ENCODE data around the gene BTG3.
A peak's percentile ranks its signal among the peaks of the same experiment; 100 is the strongest.

BTG3 gene

GRCh38 chr21:17602874-17603273, 9.8 kb downstream of the BTG3 start:
- no peak for TF ChIP-seq CTCF (IDR thresholded peaks at IDR 0.05; ENCODE audit: borderline replicate concordance, control extremely low read depth, extremely low read depth, insufficient read depth, missing control alignments)
- in situ Hi-C loops (cut with MboI; ENCODE audit: low sequenced_read_pairs, unreplicated experiment), result no loop called here
- no peak for DNase-seq (ENCODE audit: low spot score)

GRCh38 chr21:17598437-17598836, 14.3 kb downstream of the BTG3 start:
- in situ Hi-C loops (cut with MboI; ENCODE audit: low sequenced_read_pairs, unreplicated experiment), result no loop called here
- TF ChIP-seq CTCF (IDR thresholded peaks at IDR 0.05; ENCODE audit: borderline replicate concordance, control extremely low read depth, extremely low read depth, insufficient read depth, missing control alignments), result no peak
- peak; percentile 21 for DNase-seq (ENCODE audit: low spot score)

DNA sequence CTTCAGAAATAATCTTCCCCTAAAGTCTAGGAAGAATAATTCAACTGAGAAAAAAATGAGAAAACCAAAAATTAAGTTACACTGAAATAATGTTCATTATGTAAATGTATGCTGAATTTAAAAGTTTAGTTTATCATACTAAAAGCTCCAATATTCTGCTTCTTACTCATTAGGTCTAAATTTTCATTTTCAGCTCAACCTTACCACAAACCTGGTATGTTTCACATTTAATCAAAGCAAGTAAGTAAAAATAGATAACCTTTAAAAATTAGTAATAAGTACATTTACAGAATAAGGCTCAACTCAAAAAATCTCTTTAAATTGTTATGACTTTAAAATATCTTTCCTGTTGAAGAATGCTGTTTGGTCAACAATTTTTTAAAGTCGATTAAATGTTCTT, 15.0 kb downstream of the BTG3 start:
- in situ Hi-C loops (cut with MboI; ENCODE audit: low sequenced_read_pairs, unreplicated experiment), result no loop called here
- no peak for DNase-seq (ENCODE audit: low spot score)
- TF ChIP-seq CTCF (IDR thresholded peaks at IDR 0.05; ENCODE audit: borderline replicate concordance, control extremely low read depth, extremely low read depth, insufficient read depth, missing control alignments), result no peak

- no peak for DNase-seq (ENCODE audit: low spot score)
- no peak for TF ChIP-seq CTCF (IDR thresholded peaks at IDR 0.05; ENCODE audit: borderline replicate concordance, control extremely low read depth, extremely low read depth, insufficient read depth, missing control alignments)
- in situ Hi-C loops (cut with MboI; ENCODE audit: low sequenced_read_pairs, unreplicated experiment), result no loop called here
Measured at GRCh38 chr21:17590430-17590829, 22.3 kb downstream of the BTG3 start.

DNA sequence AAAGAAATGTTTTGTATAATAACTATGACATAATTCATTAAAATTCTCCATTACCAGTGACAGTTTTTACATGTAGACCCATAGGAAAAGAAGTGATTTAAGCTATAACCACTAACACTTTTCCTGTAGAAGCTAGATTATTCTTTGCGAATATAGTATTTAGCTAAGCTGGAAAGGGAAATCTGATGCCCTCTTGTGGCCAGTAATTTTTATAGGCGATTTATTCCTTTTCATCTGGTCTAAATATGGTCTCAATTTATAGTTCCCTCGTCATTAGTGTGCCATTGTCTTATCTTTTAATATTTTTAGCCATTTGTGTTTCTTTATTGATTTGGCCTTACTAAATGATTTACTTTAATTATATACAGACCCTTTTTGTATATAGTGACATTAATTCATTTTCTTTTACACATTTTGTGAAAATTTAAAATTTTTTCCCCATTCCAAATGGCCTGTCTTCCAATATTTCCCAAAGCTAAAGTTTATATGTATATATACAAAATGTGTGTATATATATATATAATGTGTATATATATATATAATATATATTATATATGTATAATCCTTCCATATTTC, 26.7 kb downstream of the BTG3 start:
- in situ Hi-C loops (cut with MboI; ENCODE audit: low sequenced_read_pairs, unreplicated experiment), result no loop called here
- peak; percentile 23 for DNase-seq (ENCODE audit: low spot score)
- TF ChIP-seq CTCF (IDR thresholded peaks at IDR 0.05; ENCODE audit: borderline replicate concordance, control extremely low read depth, extremely low read depth, insufficient read depth, missing control alignments), result peak; percentile 29

DNA sequence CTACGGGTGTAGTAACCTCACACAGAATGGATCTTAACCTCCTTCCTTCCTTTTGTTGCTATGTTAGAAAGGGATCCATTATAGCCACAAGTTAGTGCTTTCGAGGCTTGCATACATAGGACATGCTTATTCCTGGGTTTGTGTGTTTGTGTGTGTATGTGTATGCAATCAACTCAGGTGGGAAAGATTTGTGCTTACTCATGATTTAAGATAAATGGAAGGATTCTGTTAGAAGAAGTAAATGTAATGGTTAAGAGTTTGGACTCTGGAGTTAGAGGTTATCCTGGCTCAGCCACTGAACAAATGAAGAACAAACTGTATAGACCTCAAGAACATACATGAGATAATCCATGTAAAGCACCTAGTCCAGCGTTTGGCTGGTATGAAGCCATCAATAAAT, 28.8 kb downstream of the BTG3 start:
- DNase-seq (ENCODE audit: low spot score), result no peak
- in situ Hi-C loops (cut with MboI; ENCODE audit: low sequenced_read_pairs, unreplicated experiment), result no loop called here
- TF ChIP-seq CTCF (IDR thresholded peaks at IDR 0.05; ENCODE audit: borderline replicate concordance, control extremely low read depth, extremely low read depth, insufficient read depth, missing control alignments), result no peak

- TF ChIP-seq CTCF (IDR thresholded peaks at IDR 0.05; ENCODE audit: borderline replicate concordance, control extremely low read depth, extremely low read depth, insufficient read depth, missing control alignments), result no peak
- DNase-seq (ENCODE audit: low spot score), result no peak
- in situ Hi-C loops (cut with MboI; ENCODE audit: low sequenced_read_pairs, unreplicated experiment), result no loop called here
Measured at GRCh38 chr21:17580319-17580718, 32.4 kb downstream of the BTG3 start.
